Fibroblast of the aortic adventitia (primary cell): ENCODE results near the gene FOXL2. TPM values are rescaled to one million over a fixed set of nuclear protein-coding genes. Genes with fewer than 3 reads are reported as not detected.

ENCODE experiments used
- DNase-seq: peaks from one replicate; pipeline ENCODE4 v3.0.0-alpha.2; 2010; ENCODE audit warnings: low read depth
- H3K4me3 ChIP-seq: 2 replicates; pipeline ENCODE4 v1.5.1; 2011; ENCODE audit warnings: low read depth, mild to moderate bottlenecking, control low read depth, low read length, moderate library complexity
- CTCF ChIP-seq: IDR thresholded peaks from 2 replicates; pipeline ENCODE4 v1.5.1; 2011; ENCODE audit warnings: mild to moderate bottlenecking, low read length, control low read depth, inconsistent platforms; ENCODE audit not compliant: insufficient read depth
- total RNA-seq: library from RNA; depleted of rRNA; stranded (reverse); fragments of >200 nt; gene quantifications from 2 replicates; pipeline ENCODE4 v1.2.3, GENCODE V29; 2012; ENCODE audit warnings: low replicate concordance

The FOXL2 gene
- total RNA-seq, 1 donor = under 0.01 TPM

- no peak for TF ChIP-seq CTCF
- peak overlapping the region; percentile 63 for H3K4me3 ChIP-seq
- no peak for DNase-seq
These were observed 671 bp upstream of the FOXL2 start for GRCh38 chr3:138947495-138948121.

- peak; percentile 24 for TF ChIP-seq CTCF
- peak; percentile 30 for DNase-seq
- H3K4me3 ChIP-seq = peak overlapping the region; percentile 63
These were observed 951 bp downstream of the FOXL2 start for GRCh38 chr3:138945709-138946662.

GRCh38 chr3:138944929-138945708, 1.8 kb downstream of the FOXL2 start:
- peak overlapping the region; percentile 10 for H3K4me3 ChIP-seq
- no peak for TF ChIP-seq CTCF
- DNase-seq = no peak

- no peak for DNase-seq
- TF ChIP-seq CTCF = no peak
- no peak overlapping the region for H3K4me3 ChIP-seq
These were observed 2.3 kb downstream of the FOXL2 start for GRCh38 chr3:138944654-138944928.

GRCh38 chr3:138943724-138944653, 2.9 kb downstream of the FOXL2 start:
- DNase-seq = peak; percentile 35
- no peak for TF ChIP-seq CTCF
- no peak overlapping the region for H3K4me3 ChIP-seq
